OCI-LY3 (cell line): Measurements from ENCODE around the gene PFKFB3.

ENCODE experiments used
- EZH2phosphoT487 ChIP-seq: fragments of 200-600 bp; shearing (Covaris generic); IDR thresholded peaks from 2 replicates; pipeline ENCODE4 v1.6.1; 2018; ENCODE audit warnings: antibody characterized with exemption, mixed run types, low read depth
- TF ChIP-seq, protein P1 (sequence below): fragments of 200-600, 300-600 bp; sonication (generic); IDR thresholded peaks from 2 replicates; pipeline ENCODE4 v1.5.1; 2014; ENCODE audit warnings: antibody characterized with exemption, low read length, low read depth

DNA sequence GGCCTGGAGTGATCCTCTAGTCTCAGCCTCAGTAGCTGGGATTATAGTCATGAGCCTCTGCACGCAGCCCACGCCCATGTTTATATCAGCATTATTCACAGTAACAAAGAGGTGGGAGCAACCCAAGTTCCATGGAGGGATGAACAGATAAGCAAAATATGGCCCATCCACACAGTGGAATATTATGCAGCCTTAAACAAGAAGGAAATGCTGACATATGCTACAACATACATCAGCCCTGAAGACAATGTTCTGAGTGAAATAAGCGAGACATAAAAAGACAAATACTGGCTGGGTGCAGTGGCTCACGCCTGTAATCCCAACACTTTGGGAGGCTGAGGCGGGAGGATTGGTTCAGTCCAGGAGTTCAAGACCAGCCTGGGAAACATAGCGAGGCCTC lies 21.5 kb upstream of the PFKFB3 start:
- TF ChIP-seq, protein P1, sequence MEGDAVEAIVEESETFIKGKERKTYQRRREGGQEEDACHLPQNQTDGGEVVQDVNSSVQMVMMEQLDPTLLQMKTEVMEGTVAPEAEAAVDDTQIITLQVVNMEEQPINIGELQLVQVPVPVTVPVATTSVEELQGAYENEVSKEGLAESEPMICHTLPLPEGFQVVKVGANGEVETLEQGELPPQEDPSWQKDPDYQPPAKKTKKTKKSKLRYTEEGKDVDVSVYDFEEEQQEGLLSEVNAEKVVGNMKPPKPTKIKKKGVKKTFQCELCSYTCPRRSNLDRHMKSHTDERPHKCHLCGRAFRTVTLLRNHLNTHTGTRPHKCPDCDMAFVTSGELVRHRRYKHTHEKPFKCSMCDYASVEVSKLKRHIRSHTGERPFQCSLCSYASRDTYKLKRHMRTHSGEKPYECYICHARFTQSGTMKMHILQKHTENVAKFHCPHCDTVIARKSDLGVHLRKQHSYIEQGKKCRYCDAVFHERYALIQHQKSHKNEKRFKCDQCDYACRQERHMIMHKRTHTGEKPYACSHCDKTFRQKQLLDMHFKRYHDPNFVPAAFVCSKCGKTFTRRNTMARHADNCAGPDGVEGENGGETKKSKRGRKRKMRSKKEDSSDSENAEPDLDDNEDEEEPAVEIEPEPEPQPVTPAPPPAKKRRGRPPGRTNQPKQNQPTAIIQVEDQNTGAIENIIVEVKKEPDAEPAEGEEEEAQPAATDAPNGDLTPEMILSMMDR, result no peak
- no peak for TF ChIP-seq EZH2phosphoT487
